ENCODE data around the gene TPST1.
A peak's percentile ranks its signal among the peaks of the same experiment; 100 is the strongest.

Gene TPST1

DNA sequence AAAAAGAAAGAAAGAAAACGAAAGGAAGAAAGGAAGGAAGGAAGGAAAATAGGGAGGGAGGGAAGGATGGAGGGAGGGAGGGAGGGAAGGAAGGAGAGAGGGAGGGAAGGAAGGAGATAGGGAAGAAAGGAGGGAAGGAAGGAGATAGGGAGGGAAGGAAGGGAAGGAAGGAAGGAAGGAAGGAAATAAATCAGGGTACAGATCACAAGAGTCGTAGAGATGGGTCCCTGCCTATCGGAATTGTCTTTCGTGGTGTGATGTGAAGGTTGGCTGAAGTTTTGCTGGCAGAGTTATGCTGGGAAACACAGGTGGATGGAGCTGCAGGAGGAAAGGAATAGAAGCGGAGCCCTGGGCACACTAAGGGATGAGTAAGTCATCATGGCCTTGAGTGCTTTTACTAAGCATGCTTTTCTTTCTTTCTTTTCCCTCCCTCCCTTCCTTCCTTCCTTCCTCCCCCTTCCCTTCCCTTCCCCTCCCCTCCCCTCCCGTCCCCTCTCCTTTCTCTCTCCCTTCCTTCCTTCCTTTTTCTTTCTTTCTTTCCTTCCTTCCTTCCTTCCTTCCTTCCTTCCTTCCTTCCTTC lies 11.9 kb upstream of the TPST1 start:
- POLR2A ChIA-PET = interaction anchor here (1.5 kb wide), 1 partner anchor 11 kb away, joined by 4 read pairs; no protein-coding TSS in a partner anchor
- DNase-seq (ENCODE audit: extremely low spot score) = no peak
- CTCF ChIA-PET = no interaction called here
- TF ChIP-seq ELF4 (IDR thresholded peaks at IDR 0.05) (no peak), ZNF384 (IDR thresholded peaks at IDR 0.05) (no peak), PKNOX1 (IDR thresholded peaks at IDR 0.05) (no peak), HDGF (IDR thresholded peaks at IDR 0.05; ENCODE audit: borderline replicate concordance) (no peak), FOXM1 (IDR thresholded peaks at IDR 0.05; ENCODE audit: borderline replicate concordance) (no peak), FOXK2 (IDR thresholded peaks at IDR 0.05) (no peak), NFRKB (IDR thresholded peaks at IDR 0.05) (no peak), CTBP1 (IDR thresholded peaks at IDR 0.05; ENCODE audit: borderline replicate concordance) (no peak), BHLHE40 (IDR thresholded peaks at IDR 0.05; ENCODE audit: borderline replicate concordance) (no peak), ARNT (IDR thresholded peaks at IDR 0.05) (no peak), SUZ12 (IDR thresholded peaks at IDR 0.05) (no peak), FOXA1 (IDR thresholded peaks at IDR 0.05) (no peak), SP1 (IDR thresholded peaks at IDR 0.05) (no peak), LEF1 (IDR thresholded peaks at IDR 0.05; ENCODE audit: borderline replicate concordance) (no peak)

GRCh38 chr7:66198469-66198868 lies 6.7 kb upstream of the TPST1 start:
- CTCF ChIA-PET = no interaction called here

DNA sequence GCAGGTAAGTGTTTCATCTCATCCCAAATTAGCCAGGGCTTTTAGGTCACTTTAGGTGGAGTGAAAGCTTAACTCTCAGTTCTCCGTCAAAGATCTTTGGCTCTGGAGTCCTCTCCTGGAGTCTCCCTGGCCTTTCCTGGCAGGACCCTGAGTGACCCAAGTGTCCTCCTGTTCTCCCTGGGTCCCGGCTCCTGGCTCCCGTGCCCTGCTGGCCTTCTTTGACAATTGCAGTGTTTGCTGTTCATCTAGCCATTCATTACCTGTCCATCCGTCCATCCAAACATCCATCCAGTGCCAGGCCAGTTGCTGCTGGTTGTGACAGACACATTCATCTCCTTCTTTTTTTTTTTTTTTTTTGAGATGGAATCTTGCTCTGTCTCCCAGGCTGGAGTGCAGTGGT lies 6.2 kb upstream of the TPST1 start:
- CTCF ChIA-PET = no interaction called here
- POLR2A ChIA-PET = no interaction called here
- no peak for DNase-seq (ENCODE audit: extremely low spot score)
- TF ChIP-seq BHLHE40 (IDR thresholded peaks at IDR 0.05; ENCODE audit: borderline replicate concordance) (no peak), PKNOX1 (IDR thresholded peaks at IDR 0.05) (no peak), ARNT (IDR thresholded peaks at IDR 0.05) (no peak), ZNF384 (IDR thresholded peaks at IDR 0.05) (no peak), SUZ12 (IDR thresholded peaks at IDR 0.05) (no peak), FOXK2 (IDR thresholded peaks at IDR 0.05) (no peak), NFRKB (IDR thresholded peaks at IDR 0.05) (no peak), ELF4 (IDR thresholded peaks at IDR 0.05) (no peak), TARDBP (IDR thresholded peaks at IDR 0.05) (no peak), L3MBTL2 (conservative IDR thresholded peaks at IDR 0.05) (no peak), SP1 (IDR thresholded peaks at IDR 0.05) (no peak)

More at GRCh38 chr7:66198469-66198868, 6.7 kb upstream of the TPST1 start:
- DNase-seq (ENCODE audit: extremely low spot score) = no peak
- POLR2A ChIA-PET = no interaction called here
- TF ChIP-seq FOXK2 (IDR thresholded peaks at IDR 0.05) (no peak), SUZ12 (IDR thresholded peaks at IDR 0.05) (no peak), SP1 (IDR thresholded peaks at IDR 0.05) (no peak), FOXM1 (IDR thresholded peaks at IDR 0.05; ENCODE audit: borderline replicate concordance) (no peak), BHLHE40 (IDR thresholded peaks at IDR 0.05; ENCODE audit: borderline replicate concordance) (no peak), TARDBP (IDR thresholded peaks at IDR 0.05) (no peak), FOXA1 (IDR thresholded peaks at IDR 0.05) (no peak), NFRKB (IDR thresholded peaks at IDR 0.05) (no peak), HDGF (IDR thresholded peaks at IDR 0.05; ENCODE audit: borderline replicate concordance) (no peak), PKNOX1 (IDR thresholded peaks at IDR 0.05) (no peak), ELF4 (IDR thresholded peaks at IDR 0.05) (no peak), L3MBTL2 (conservative IDR thresholded peaks at IDR 0.05) (no peak), LEF1 (IDR thresholded peaks at IDR 0.05; ENCODE audit: borderline replicate concordance) (no peak), CTBP1 (IDR thresholded peaks at IDR 0.05; ENCODE audit: borderline replicate concordance) (no peak), ZNF384 (IDR thresholded peaks at IDR 0.05) (no peak), ARNT (IDR thresholded peaks at IDR 0.05) (no peak)

- CTCF ChIA-PET = interaction anchor here (0.7 kb wide), 1 partner anchor 452 kb away, joined by 8 read pairs; no protein-coding TSS in a partner anchor
- POLR2A ChIA-PET = no interaction called here
- no peak for TF ChIP-seq FOXM1 (IDR thresholded peaks at IDR 0.05; ENCODE audit: borderline replicate concordance)
- TF ChIP-seq TARDBP (IDR thresholded peaks at IDR 0.05) = no peak
- TF ChIP-seq NFRKB (IDR thresholded peaks at IDR 0.05) = no peak
- no peak for TF ChIP-seq CTBP1 (IDR thresholded peaks at IDR 0.05; ENCODE audit: borderline replicate concordance)
- no peak for TF ChIP-seq SP1 (IDR thresholded peaks at IDR 0.05)
- no peak for TF ChIP-seq ZNF384 (IDR thresholded peaks at IDR 0.05)
- no peak for TF ChIP-seq FOXK2 (IDR thresholded peaks at IDR 0.05)
- no peak for TF ChIP-seq L3MBTL2 (conservative IDR thresholded peaks at IDR 0.05)
- no peak for TF ChIP-seq BHLHE40 (IDR thresholded peaks at IDR 0.05; ENCODE audit: borderline replicate concordance)
- TF ChIP-seq PKNOX1 (IDR thresholded peaks at IDR 0.05) = no peak
- TF ChIP-seq LEF1 (IDR thresholded peaks at IDR 0.05; ENCODE audit: borderline replicate concordance) = no peak
- no peak for TF ChIP-seq SUZ12 (IDR thresholded peaks at IDR 0.05)
- no peak for TF ChIP-seq FOXA1 (IDR thresholded peaks at IDR 0.05)
- no peak for TF ChIP-seq ARNT (IDR thresholded peaks at IDR 0.05)
- DNase-seq (ENCODE audit: extremely low spot score) = no peak
Measured at GRCh38 chr7:66202441-66202840, 2.7 kb upstream of the TPST1 start.

GRCh38 chr7:66205741-66206090 lies 582 bp downstream of the TPST1 start:
- POLR2A ChIA-PET = interaction anchor here (0.6 to 1.7 kb wide), 4 partner anchors 14 to 288 kb away, joined by 3 to 7 read pairs (median 5); no protein-coding TSS in a partner anchor
- CTCF ChIA-PET = interaction anchor here (0.5 kb wide), 2 partner anchors 123 to 230 kb away, joined by 3 to 5 read pairs; no protein-coding TSS in a partner anchor
- DNase-seq (ENCODE audit: extremely low spot score) = no peak

More at GRCh38 chr7:66205741-66206090, 582 bp downstream of the TPST1 start:
- TF ChIP-seq ZNF384 (IDR thresholded peaks at IDR 0.05) = 0 out of 2 replicates have a peak, but pooled peaks have one; percentile 8
- no peak for TF ChIP-seq ELF4 (IDR thresholded peaks at IDR 0.05)
